T1000 (cell line): ENCODE measurements around the gene SLC6A6.

Experiments used
- DNase-seq: peaks from one replicate; lab custom pipeline; 2025; ENCODE audit warnings: mixed read lengths; lab: John Stamatoyannopoulos, UW

The SLC6A6 gene

GRCh38 chr3:14487821-14488220, 85.4 kb downstream of the SLC6A6 start:
- no peak for DNase-seq

DNA sequence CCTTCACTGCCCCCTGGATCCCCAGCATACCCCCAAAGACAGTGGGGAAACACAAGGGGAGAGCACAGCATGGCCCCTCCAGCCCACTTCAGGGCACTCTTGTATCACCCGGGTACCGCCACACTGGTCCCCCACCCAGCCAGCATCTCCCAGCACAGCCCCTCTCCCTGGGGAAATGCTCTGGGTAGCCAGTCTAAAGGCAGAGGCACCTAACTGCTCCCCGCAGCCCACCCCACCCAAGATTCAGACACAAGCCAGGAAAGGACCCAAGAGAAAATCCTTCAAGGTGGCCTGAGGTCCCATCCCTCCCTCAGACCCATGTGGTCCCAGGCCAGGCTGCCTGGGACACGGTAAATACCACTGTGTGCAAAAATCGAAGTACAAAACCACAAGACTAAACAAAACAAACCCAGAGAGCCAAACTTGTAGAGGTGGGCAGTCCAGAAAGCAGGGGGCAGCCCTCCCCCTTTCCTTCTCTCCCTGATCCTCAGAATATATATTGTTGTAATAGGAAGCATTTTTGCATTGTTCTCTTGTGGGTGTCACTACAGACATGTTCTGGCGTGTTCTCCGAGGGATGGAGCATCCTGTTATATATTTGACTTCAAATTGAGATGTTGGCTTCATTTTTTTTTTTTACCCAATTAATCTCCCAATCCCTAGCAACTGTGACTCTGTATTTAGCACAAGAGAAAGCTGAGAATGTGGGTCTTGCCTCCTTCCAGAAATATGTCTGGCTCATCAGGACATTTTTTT, 86.1 kb downstream of the SLC6A6 start:
- no peak for DNase-seq

- DNase-seq = no peak
Observed at GRCh38 chr3:14489641-14490040, 87.2 kb downstream of the SLC6A6 start.

- no peak for DNase-seq
Observed at GRCh38 chr3:14490255-14490654, 87.8 kb downstream of the SLC6A6 start.

DNA sequence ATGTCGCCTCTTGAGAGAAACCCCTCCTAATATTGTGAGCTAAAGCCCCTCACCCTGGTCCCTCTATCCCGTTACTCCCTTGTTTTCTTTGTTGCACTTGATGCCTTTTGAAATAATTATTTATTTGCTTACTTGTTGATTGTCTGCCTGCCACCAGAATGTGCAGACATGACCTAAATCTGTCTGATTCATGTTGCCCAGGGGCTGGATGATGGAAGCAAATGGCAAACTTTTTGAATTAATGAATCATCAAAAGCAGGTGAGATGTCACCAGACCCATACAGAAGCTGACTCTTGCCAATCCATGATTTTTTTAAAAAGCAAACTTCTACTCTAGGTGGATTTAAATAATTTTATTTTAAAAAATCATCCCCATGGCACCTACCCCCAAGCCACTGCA, 88.4 kb downstream of the SLC6A6 start:
- DNase-seq = no peak

- no peak for DNase-seq
Observed at GRCh38 chr3:14491396-14492190, 89.2 kb downstream of the SLC6A6 start.

DNA sequence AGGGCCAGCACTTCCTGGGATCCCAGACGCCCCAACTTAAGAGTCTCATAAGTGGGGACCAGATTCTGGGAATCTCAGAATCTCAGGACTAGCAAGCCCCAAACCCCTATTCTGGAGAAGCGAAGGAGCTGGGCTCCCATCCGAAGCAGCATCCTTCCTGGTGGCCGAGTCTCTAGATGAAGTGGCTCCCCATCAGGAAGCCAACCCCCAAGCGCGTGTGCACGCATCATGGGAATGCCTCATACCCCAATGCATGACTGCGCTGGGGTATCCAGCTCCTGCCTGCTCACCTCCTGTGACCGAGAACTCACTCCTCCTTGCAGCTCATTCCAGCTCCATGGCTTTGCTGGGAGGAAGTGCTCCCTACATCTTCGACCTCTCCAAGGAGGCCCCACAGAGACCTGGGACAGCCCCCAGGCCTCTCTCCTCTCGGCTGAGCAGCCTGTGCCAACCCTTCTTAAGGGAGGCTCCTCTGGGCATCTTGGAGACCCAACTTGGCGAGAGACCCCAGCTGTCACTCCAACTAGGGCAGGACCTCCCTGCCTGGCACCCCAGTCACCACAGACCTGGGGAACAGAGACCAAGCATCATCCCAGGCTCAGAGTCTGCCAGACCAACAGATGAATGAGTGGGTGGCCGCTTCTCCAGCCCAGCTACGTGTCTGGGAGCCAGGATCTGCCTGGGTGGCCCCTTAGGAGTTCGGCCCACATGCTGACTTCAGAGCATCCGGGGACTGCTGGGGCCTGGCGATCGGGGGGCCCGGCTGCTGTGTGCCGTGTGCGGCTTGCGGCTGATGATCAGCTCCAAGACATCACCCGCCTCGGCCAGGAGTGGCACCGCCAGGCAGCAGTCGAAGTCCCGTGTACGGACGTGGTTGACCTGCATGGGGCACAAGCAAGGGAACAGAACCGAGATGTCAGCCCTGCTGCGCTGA, 90.8 kb downstream of the SLC6A6 start:
- DNase-seq = no peak

DNA sequence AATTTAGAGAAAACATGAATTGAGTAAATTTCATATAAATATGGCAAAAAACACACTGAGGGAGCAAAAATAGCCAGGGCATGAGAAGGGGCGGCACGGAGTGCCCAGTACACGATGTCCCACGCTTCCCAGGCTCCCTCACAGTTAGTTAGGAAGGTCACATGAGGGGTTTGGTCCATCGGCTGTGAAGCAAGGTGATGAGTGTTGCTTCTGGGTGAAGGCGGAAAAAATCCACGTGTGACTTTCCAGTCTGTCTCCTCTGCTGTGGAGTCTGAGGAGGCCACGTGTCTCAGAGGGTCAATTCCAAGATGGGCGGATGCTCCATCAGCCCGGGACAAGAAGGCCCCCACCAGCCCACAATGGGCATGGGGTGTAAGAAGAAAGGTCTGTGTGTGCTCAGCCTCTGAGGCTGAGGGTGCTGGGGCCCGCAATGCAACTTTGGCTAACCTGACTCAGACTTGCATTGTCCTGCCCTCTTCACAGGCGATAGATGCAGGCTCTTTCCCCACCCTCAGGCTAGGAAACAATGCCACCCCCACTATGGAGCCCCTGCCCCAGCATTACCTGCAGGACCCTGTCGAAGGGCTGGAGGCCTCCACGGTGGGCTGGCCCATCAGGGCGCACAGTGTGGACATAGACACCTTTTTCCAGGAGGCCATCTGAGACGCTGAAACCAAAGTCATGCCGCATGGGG, 92.0 kb downstream of the SLC6A6 start:
- DNase-seq = no peak

DNA sequence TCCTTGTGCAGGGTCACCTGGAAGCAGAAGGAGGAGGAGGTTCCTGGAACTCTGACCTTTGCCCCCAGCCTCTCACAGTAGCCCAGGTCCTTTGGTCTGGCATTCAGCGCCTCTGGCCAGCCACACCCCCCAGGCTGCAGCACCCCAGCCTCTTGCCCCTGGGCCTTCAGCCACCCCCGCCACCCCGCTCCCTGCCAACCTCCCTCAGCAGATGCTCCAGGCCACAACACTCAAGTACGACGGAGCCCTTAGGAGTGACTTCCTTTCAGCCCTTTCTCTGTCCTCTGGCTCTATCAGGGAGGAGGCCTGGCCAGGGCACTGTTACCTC, 92.5 kb downstream of the SLC6A6 start:
- no peak for DNase-seq

DNA sequence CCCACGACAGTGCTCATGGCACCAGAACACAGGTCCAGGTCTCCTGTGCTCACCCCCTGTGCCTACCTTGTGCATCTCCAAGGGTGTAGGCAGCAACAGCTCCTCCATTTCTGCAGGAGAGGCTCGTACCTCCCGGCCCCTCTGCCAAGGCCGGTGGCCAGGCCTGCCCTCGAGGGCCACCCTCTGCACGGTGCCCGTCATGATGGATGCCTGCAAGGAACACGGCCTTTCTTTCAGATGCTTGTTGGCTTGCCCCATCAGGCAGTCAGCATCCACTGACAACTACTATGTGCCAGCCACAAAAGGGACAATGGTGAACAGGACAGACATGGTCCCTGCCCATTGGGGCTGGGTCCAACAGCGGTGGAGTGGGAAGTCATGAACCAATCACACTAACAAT, 93.9 kb downstream of the SLC6A6 start:
- no peak for DNase-seq

DNA sequence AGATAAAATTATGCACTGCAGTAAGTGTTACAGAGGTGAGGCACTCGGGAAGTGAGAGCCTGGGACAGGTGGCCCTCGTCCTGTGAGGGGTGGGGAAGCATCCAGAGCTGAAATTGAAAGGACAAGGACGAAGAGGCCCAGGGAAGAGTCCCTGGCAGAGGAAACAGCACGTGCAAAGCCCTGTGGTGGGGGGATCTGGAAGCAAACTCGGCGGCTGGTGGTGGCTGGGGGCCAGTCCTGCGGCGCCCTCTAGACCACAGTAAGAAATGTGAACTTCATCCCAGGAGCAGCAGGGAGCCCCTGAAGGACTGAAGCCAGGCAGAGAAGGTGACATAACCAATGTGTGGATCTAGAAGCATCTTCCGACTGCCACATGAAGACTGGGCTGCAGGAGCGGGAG, 94.9 kb downstream of the SLC6A6 start:
- no peak for DNase-seq

DNA sequence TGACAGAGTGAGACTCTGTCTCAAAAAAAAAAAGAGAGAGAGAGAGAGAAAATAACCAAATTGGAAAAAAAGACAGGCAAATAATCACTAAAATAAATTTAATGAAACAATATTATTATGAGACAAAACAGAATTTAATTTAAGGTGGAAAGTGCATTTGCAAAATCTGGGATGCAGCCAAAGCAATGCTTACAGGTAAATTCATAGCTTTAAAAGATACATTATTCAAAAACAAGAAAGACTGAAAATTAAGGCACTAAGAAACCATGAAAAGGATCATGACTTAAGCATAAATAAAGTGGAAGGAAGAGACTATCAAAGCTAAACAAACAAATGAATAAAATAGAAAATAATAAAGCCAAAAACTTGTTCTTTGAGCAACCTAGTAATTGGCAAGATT, 100.1 kb downstream of the SLC6A6 start:
- DNase-seq = no peak

DNA sequence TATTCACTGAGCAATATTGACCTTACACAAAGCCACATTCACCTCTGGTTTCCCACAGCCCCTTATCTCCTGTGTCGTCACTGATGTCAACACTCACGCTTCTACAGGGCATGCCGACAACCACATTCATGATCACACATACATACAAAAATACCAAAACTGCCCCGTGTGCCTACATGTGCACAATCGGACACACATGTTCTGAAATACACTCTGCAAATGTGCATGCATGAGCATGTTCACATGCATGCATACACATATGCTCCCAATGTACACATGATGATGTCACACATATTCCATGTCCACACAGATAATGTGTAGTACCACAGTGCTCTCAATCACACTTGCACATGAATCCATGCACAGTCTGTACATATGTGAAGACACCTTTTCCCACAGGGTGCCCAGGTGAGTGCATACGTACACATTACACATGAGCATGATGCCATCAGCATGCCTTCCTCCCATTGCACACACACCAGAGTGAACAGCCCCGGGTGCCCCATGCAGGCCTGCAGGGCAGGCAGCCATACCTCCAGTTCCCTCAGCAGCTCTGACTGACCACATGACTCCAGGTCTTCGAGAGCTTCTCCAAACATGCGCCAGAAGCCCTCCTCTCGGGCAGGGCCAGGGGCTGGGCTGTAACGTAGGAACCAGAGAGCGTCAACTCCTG, 100.8 kb downstream of the SLC6A6 start:
- no peak for DNase-seq

GRCh38 chr3:14503706-14504065, 101.3 kb downstream of the SLC6A6 start:
- no peak for DNase-seq

GRCh38 chr3:14505001-14505802, 102.8 kb downstream of the SLC6A6 start:
- no peak for DNase-seq

GRCh38 chr3:14505803-14506500, 103.5 kb downstream of the SLC6A6 start:
- DNase-seq = no peak

DNA sequence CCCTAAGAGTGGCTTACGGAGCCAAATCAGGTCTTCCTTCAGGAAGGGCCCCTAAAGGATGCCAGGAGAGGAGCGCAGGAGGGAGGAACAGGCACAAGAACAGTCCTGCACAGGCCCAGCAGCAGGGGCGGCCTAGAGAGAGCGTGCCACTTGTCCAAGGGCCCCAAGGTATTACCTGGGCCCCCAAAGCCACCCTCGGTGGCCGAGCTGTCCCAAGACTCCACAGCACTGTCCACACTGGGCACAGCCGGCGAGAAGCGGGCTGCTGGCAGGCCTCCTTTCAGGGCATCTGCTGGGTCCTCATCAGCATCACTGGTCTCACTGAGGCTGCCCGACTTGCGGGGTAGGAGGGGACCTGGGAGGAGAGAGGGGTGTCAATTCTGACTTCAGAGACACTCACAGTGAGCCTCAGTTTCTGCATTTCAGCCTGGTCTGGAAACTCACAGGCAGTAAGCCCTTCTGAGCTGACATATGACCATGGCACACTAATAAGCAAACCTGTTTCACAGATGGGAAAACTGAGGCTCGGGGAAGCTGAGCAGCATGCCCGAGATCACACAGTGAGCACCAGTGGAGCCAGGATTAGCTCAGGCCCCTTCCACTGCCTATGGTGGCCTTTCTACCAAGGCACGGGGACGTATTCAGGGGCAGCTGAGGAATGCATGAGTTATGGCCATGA, 104.4 kb downstream of the SLC6A6 start:
- DNase-seq = no peak

DNA sequence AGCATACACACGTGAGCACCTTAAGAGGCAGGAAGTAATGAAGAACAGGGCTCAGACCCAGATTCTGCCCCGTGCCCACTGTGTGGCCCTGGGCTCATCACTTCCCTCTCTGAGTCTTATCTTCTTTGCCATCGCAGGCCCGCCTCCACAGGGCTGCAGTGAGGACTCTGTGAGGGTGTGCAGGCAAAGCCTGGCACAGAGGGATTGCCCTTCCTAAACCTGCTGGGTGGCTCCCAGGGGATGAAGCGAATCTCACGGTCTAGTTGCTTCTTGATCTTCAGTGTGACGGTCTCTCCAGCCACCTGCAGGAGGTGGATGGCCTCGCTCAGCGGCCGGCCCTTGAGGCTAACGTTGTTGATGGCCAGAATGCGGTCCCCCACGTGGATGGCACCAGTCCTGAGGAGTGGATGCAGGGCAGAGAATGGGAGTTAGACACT, 104.9 kb downstream of the SLC6A6 start:
- no peak for DNase-seq

- DNase-seq = no peak
Observed at GRCh38 chr3:14507757-14508504, 105.5 kb downstream of the SLC6A6 start.
